Activated naive CD4-positive, alpha-beta T cell treated with anti-CD3 and anti-CD28 coated beads, Interleukin-2, amount 50 U/mL, for 16 hours (primary cell): ENCODE data around the gene BIRC7.
"Not testable (repeated sequence)": the region's sequence is repeated elsewhere in the genome, so short reads cannot be mapped to it uniquely, and the experiment has no call there.

ENCODE experiments used
- DNase-seq: peaks from one replicate; pipeline ENCODE4 v3.0.0-alpha.2; 2020

Gene BIRC7

DNA sequence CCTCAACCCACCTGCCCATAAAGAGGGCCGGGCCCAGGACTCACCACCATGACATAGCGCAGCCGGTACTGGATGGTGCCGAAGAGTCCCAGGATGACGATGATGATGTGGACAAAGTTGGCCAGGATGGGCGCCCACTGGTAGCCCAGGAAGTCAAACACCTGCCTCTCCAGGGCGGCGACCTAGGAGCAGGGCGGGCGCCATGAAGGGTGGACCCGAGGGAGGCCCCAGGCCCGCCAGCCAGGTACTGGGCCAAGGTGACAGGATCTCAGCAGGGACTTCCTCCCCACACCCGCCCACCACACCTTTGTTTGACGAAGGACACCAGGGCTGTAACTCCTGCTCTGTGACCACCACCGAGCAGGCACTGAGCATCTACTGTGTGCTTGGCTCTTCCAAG is 14.2 kb downstream of the BIRC7 start:
- no peak for DNase-seq

DNA sequence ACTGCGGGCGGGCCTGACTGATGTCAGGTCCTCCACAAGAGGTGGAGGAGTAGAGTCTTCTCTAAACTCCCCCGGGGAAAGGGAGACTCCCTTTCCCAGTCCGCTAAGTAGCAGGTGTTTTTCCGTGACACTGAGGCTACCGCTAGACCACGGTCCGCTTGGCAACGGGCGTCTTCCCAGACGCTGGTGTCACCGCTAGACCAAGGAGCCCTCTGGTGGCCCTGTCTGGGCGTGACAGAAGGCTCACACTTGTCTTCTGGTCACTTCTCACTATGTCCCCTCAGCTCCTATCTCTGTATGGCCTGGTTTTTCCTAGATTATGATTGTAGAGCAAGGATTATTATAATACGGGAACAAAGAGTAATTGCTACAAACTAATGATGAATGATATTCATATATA is 15.6 kb downstream of the BIRC7 start:
- DNase-seq, result not testable (repeated sequence)

DNA sequence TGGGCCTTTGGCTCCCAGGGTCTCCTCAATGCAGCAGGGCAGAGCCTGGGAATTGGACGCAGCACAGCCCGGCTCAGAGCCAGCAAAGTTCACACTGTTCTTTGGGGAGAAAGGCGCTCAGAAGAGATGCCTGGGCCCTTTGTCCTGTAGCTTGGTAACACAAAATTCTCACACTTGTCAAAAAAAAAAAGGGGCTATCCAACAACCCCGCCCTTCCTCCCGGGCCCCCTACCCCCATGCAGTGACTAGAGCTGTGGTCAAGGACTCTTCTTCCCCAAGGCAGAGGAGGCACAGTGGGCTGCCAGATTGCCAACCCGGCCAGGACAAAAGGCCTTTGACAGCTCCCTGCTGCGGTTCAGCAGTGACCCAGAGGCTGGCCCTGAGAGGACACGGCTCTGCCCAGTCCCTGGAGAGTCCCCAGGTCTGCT is 16.6 kb downstream of the BIRC7 start:
- no peak for DNase-seq

DNA sequence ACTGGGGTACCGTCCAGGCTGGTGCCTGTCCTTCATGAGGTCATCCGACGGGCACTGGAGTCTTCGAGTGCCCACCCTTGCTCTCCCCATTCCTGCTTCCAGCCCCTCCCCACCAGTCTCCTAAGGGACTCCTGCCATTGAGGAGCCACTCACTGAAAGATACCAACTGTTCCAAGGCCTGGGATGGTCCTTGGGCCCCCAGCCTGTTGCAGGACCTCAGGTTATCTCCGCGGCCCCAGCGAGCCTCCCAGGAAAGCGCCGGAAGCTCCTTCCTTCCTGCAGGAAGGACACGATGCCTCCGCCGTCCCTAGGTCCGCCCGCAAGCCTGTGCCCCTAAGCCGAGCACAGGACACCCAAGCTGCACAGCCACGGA is 17.3 kb downstream of the BIRC7 start:
- no peak for DNase-seq

DNA sequence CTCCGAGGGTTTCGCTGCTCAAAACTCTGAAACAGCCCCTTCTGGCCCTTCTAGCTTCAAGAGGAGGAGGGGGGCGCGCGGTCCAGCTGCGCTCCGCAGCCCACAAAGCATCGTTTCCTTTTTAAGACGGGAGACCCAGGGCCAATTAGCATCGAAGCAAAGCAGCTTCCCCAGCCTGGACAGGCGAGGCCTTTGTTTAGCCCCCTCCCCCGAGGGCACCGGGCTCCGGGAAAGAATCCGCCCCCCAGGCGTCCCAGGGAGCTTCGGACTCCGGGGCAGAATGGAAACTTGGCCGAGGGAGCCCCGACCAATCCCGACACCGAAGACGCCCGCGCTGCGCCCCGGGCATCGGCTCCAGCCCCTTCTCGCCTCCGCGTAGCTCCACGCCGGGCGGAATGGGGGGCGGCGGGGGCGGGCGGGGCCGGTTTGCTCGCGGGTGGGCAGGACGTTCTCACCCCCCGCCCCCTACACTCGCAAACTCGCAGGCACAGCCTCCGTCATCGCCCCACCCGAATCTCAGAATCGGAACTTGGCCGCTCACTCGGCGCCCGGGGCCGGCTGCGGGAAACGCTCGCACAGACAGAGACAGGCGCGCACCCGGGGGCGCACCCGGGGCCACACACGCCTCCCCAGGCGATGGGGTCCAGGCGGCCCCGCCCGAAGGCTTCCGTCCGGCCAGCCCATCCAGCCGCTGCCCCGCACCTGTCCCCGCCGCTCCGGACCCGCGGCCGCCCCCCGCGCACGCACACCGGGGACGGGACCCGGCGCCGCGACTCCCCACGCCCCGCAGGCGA is 17.9 kb downstream of the BIRC7 start:
- no peak for DNase-seq

DNA sequence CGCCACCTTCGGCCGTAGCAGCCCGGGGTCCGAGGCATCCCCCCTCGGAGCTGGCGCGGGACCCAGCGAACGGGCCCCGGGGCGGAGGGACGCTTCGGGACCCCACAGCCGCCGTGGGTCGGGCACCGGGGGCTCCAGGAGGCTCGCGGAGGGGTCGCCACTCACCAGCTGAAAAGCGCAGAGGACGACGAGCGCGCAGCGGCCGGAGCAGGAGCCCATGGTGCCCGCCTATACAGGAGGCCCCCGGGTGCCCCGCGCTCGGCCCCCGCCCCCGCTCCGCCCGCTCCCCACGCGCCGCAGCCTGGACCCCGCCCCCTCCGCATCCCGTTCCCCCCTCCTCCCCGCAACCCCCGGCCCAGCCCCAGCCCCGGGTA is 18.5 kb downstream of the BIRC7 start, which contains the start of gene NKAIN4:
NKAIN4 (minus strand) TSS at position 232 of the 374 bp plus-strand sequence; CDS start at position 219, 13 bp downstream.
- DNase-seq, result no peak

DNA sequence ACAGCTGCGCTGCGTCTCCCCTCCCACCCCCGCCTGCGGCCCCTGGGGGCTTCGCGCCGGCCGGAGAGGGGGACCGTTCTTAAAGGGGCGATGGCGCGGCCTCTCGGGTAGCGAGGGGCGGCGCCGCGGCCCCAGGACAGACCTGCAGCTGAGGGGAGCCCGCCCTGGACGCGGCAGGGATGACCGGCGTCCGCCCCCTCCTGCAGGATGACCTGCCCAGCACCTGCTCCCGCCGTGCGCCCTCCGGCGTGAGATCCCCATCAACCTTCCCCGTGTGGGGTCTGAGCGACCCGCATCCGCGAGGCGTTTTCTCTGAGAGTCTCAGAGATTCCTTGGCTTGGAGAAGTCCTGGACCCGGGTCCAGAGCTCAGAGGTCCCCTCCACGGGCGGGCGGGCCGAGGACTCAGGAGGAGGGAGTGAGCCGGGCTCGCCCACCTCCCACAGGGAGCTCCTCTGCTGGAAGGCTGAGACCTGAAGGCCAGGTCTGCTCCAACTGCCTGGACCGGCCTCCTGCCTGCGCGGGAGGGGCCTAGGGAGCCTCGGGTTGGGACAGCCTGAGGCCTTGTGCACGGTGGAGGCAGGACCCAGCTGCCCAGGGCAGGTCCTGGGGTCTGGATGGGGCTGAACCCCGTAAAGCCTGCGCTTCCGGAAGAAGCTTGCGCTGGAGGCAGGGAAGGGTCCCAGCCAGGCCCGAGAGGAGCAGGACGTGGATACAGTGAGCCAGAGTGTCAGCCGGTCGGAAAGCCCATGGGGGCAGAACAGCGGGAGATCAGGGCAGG is 19.1 kb downstream of the BIRC7 start:
- DNase-seq, result no peak

DNA sequence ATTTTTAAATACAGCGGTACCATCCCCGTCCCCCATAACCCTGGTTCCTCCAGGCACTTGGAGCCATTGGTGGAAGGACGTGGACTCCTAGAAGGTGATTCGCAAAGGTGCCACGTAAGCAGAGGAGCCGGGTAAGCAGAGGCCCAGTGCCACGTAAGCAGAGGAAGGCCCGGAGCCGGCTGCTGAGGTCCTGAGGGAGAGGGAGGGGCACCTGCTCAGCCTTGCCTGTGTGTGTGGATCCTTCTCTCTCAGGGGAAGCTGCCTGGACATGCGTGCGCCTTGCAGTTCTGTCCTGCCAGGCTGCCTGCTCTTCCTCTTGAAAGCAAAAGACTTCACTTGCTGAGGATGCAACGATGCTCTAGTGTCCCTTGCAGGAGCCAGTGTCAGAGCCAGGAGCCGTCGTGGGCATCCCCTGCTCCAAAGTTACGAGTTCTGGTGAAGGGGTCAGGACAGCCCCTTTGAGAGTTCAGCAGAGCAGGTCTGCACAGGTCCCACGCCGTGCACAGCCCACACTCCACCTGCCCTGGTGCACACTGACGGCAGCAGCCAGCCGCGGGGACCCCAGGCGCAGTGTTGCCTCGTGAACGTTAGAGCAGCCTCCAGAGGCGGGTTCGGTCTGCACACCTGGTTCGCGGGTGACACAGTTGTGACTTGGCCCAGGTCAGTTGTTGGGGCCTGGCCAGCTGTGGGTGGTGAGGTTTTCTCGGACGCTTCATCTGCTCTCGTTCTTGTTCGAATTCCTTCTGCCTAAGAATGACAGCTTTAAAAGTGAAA is 20.4 kb downstream of the BIRC7 start:
- no peak for DNase-seq

DNA sequence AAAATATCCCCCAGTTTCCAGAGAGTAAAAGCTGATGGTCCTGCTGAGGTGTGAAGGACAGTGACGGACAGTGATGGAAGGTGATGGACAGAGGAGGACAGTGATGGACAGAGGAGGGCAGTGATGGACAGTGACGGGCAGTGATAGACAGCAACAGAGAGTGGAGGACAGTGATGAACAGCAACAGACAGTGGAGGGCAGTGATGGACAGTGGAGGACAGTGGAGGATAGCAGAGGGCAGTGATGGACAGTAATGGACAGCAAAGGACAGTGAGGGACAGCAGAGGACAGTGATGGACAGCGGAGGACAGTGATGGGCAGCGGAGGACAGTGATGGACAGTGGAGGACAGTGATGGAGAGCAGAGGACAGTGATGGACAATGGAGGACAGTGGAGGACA is 21.2 kb downstream of the BIRC7 start:
- DNase-seq, result no peak

DNA sequence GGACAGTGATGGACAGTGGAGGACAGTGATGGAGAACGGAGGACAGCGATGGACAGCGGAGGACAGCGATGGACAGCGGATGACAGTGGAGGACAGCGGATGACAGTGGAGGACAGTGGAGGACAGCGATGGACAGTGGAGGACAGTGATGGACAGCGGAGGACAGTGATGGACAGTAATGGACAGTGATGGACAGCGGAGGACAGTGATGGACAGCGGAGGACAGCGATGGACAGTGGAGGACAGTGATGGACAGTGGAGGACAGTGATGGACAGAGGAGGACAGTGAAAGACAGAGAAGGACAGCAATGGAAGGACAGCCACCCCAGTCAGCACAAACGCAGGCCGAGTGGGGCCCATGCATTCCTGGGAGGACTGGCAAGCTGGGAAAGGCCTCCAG is 21.9 kb downstream of the BIRC7 start:
- DNase-seq, result no peak

DNA sequence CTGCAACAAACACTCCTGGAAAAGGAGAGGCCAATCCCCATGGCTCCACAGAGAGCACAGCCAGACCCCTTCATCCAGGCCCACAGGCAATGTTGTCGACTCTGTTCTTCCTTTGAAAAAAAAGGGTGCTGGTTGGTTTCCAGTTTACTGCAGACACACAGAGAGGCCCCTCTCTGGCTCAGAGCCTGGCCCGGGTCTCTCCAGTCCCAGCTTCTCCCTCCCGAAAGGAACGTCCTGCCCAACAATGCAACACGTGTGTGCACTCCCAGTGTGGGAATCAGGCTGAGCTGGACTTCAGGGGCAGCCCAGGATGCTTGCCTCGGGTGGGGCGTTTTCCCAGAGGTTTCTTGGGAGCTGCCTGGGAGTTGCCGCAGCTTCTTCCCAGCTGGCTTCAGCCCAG is 23.1 kb downstream of the BIRC7 start:
- DNase-seq, result no peak

DNA sequence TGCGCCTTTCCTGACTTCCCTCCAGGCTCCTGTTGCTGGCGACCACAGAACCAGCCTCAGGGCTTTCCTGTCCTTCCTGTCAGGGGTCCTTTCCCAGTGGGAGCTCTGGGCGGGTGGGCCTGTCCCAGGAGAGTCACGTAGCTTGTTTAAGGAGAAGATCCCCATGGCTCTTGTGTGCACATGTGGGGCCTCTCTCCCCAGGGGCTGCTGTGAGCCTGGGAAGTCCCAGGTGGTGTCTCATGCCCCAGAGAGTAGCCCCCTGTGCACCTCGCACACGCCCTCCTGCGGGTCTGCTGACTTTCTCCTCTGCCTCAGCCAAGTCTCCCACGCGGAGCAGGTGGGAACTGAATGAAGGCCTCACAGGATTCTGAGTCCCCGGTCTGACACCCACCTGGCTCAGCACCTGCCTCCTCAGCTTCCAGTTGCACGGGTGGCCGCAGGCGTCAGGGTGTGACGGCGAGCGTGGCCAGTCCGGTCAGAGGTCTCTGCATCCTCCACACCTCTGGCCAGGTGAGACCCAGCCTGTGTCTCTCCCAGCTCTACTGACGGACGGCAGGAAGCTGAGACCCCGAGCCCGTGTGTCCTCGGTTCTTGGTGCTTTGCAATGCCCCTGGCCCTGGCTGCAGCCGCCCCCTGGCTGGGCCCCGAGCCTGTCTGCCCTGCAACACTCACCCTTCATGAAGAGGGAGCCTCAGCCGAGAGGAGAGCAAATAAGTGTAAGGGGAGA is 24.2 kb downstream of the BIRC7 start:
- DNase-seq, result no peak

DNA sequence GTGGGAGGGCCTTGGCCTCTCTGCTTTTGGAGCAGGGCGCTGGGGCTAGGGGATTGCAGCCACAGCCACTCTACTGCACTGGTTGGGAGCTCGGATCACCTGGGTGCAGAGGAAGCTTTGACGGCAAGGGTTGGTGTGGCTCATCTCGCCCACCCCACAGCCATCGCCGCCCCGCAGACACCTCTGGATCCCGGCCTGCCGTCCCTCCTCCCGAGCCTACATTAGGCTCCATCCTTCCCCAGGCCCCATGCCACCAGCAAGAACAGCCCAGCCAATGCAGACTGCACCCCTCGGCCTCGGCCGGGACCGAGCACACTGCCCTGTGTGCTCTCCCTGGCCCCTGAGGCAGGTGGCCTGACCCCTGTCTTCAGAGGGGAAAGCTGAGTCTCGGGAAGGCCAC is 24.8 kb downstream of the BIRC7 start:
- DNase-seq, result no peak

DNA sequence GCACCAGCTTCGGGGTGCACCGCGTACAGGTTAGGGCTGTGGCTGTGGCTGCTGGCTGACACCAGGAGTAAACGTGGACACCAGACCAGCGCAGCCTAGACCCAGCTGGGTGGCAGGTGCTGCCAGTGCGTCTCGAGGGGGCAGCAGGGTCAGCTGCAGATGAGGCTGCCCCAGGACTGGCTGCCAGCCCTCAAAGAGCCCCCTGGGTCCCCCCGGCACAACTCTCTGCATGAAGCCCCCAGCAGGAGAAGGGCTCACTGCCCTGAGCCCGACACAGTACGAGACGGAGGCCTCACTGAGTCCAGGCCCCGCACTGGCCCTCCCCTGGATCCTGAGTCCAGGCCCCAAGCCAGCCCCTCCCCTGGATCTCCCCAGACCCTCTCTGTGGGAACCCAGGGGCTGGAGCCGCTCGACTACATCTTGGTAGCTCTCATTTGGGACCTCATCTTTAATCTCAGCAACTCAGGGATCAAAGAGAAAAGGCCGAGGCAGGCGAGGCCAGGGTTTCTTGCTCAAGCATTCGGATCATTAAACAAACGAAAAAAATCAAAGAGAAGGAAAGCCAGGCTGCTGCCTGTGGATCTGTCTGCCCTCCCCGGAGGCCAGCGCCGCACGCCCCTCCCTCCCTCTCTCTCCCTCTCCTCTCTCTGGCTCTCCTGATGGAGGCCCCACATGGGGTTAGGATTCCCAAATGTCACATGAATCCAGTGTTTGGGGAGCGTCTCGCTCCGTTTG is 25.5 kb downstream of the BIRC7 start:
- DNase-seq, result no peak

DNA sequence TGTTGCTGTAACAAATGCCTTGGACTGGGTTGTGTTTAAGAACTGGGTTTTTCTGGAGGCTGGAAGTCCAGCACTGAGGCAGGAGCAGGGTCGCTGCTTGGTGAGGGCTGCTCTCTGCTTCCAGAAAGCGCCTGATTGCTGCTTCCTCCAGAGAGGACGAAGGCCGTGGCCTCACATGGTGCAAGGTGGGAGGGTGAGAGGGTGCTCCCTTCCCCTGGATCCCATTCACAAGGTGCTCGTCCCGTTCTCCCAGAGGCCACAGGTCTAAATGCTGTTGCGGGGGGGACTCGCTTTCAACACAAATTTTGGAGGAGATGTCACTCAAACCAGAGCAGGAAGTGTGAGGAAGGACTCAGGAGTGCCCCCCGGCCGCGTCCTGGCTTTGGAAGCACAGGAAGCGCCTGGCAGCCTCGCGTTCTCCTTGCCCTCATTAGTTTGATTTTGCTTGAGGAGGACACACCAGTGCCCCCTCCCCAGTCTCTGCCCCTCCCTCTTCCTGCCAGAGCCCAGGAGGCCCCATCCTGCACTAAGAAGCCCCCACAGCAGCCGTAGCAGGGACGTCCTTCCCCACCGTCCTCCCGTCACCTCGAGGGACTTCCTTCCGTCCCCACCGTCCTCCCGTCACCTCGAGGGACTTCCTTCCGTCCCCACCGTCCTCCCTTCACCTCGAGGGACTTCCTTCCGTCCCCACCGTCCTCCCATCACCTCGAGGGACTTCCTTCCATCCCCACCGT is 26.3 kb downstream of the BIRC7 start:
- DNase-seq, result no peak

DNA sequence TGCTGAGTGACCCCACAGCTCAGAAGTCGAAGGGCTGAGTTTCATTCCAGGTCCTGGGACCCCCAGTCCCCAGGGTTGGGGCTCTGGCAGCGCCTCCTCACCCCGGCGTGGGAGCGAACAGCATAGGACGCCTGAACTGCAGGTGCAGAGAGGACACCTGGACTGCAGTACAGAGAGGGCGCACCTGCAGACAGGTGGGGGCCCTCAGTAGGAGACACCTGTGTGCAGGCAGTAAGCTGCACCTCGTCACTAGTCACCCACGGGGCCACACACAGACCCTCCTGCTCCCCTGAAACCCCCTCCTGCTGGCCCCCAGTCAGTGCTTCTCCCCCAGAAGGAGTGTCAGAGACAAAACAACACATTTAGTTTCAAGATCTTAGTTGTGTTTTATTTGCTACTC is 27.1 kb downstream of the BIRC7 start:
- DNase-seq, result no peak

DNA sequence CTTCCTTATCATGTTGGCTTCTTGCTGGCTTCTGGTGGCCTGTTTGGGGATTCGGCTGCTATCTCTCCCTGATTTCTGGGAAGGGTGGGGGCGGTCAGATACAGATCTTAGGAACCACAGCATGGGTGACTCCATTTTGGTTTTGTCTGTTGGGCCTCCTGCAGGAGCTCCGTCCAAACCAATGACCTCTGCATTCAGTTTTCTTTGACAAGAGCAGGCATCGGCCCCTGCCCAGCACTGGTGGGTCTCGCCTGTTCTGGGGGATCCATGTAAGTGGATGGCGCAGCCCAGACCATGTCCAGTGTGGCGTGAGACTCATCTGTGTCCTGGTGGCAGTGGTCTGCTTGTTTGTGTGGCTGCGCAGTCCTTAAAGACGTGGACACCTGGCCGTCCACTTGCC is 28.3 kb downstream of the BIRC7 start:
- DNase-seq, result no peak

DNA sequence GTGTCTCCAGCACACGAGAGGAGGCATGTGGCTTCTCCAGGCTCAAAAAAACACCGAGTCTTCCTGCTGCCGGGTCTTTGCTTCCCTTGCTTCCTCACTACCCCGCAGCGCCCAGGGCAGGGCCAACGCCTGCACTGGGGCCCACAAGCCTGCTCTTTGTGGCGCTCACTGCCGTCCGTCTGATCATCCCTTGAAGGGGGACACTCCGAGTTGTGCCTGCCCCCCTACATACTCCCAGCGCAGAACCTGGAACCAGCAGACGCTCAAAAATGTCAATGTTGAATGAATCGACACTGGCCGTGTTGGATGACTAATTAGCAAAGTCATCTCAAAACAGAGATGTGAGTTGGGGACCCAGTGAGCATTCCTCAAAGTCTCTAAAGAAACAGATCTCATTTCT is 28.8 kb downstream of the BIRC7 start:
- no peak for DNase-seq

DNA sequence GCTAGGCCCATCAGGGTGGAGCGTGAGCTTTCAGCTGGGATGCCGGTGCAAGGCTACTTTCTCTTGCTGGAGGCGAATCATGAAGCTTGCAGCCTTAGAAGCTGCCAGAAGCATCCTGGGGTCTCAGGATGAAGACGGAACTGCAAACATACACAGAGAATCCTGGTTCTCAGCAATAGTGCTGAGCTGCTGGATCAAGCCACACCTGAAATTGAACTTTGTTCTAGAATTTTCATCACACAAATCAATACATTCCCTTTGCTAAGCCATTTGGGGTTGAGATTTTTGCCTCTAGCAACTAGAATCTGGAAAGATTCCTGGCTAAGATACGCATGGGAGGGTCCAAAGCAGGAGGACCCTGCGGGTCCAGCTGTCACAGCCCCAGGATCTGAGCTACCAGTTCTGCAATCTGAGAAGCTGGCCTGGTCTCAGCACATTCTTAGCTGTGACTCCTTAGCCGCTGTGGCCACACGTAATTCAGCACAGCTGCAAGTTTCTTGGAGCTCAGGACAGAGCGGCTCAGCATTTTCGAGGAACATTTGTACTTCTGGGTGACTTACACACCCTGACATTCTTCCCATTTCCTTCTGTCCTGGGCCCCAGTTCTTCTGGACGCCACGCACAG is 30.3 kb downstream of the BIRC7 start:
- DNase-seq, result no peak

DNA sequence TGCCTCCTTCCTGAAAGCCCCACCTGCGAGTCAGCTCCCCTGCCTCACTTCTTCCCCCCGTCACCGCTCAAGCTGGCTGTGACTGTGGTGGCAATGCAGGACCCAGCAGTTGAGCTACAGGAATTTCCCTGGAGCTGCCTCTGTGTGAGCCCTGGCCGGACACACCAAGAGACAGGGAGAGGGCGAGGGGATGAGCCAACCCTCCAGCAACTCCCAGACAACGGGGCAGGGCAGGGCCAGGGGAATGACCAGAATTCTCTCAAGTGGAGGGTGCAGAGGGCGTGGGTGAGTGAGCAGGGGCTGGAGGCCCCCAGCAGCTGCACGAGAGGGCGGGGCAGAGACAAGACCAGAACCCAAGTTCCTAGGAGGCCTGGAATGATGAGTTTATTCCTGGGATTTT is 32.0 kb downstream of the BIRC7 start:
- no peak for DNase-seq

DNA sequence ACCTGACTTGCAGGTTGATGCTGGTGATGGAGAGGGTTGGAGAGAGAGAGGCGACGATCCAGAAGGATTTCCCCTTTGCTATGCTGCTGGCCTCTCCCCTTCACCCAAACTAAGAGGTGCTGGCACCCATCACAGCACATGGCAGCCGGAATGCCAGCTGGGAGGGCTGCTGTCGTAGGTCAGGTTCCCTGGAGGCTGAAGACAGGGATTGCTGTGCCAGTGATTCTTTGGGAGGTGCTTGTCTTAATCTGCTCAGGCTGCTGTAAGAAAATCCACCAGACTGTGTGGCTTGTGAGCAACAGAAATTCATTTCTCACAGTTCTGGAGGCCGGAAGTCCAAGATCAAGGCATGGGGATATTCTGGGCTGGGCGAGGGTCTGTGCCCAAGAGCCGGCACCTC is 32.6 kb downstream of the BIRC7 start:
- DNase-seq, result no peak
